Panc1 (cell line): ENCODE results near the gene PRM2. TPM values are rescaled to one million over a fixed set of nuclear protein-coding genes. Genes with fewer than 3 reads are reported as not detected.

Experiments used
- ATAC-seq: fragments of 200-7000 bp; cut with Tn5 transposase; 2 replicates; pipeline ENCODE4 v1.9.1; 2020; ENCODE audit warnings: mild to moderate bottlenecking, moderate library complexity
- BruUV-seq: library from RNA; stranded (reverse); fragments of 400-500 nt; replicated peaks from 2 replicates; lab custom pipeline; 2021; lab: Mats Ljungman, UMichigan
- CTCF ChIA-PET: fragments of 300-600 bp; sonication (Branson Sonifier 250); formaldehyde crosslinking; loops from one replicate; lab custom pipeline; 2022; ENCODE audit warnings: antibody characterized with exemption; lab: Charles Lee
- POLR2A ChIA-PET: fragments of 300-600 bp; sonication (Branson Sonifier 250); formaldehyde crosslinking; loops from one replicate; lab custom pipeline; 2022; ENCODE audit warnings: antibody characterized with exemption; lab: Charles Lee
- DNase-seq: peaks from one replicate; pipeline ENCODE4 v3.0.0-alpha.2; 2010; ENCODE audit warnings: low read depth, low spot score
- H3K27ac ChIP-seq: 2 replicates; pipeline ENCODE4 v1.5.1; 2011; ENCODE audit warnings: mild to moderate bottlenecking, low read length, inconsistent platforms
- H3K27me3 ChIP-seq: fragments of 200-500 bp; sonication (Bioruptor generic); 2 replicates; pipeline ENCODE4 v1.6.0; 2014; ENCODE audit warnings: low read length, inconsistent platforms; ENCODE audit not compliant: control insufficient read depth, insufficient read depth
- H3K36me3 ChIP-seq: fragments of 200-500 bp; sonication (Bioruptor generic); 2 replicates; pipeline ENCODE4 v1.5.1; 2014; ENCODE audit warnings: inconsistent platforms, mild to moderate bottlenecking, low read length, moderate library complexity; ENCODE audit not compliant: control insufficient read depth, insufficient read depth
- H3K4me1 ChIP-seq: 2 replicates; pipeline ENCODE4 v1.5.1; 2011; ENCODE audit warnings: inconsistent platforms, mild to moderate bottlenecking, low read length, moderate library complexity; ENCODE audit not compliant: control insufficient read depth, insufficient read depth
- H3K4me3 ChIP-seq, 2 experiments: 2 replicates each; pipeline ENCODE4 v1.5.1; 2011 to 2012; ENCODE audit warnings: low read depth in 2 of 2, low read length in 2 of 2, mild to moderate bottlenecking in 2 of 2, inconsistent platforms in 1 of 2, moderate library complexity in 1 of 2
- H3K9me3 ChIP-seq: fragments of 200-500 bp; sonication (Bioruptor generic); 2 replicates; pipeline ENCODE4 v1.5.1; 2014; ENCODE audit warnings: low read depth, mild to moderate bottlenecking, inconsistent platforms, low read length, moderate library complexity; ENCODE audit not compliant: control insufficient read depth, insufficient read depth
- POLR2AphosphoS5 ChIP-seq: IDR thresholded peaks from 2 replicates; pipeline ENCODE4 v1.6.1; 2012; ENCODE audit warnings: mild to moderate bottlenecking, low read depth, low read length, moderate library complexity
- SIN3A ChIP-seq: IDR thresholded peaks from 2 replicates; pipeline ENCODE4 v1.6.1; 2012; ENCODE audit warnings: low read depth, mild to moderate bottlenecking, low read length, moderate library complexity, borderline replicate concordance; ENCODE audit not compliant: insufficient read depth
- TCF7L2 ChIP-seq: IDR thresholded peaks from 2 replicates; pipeline ENCODE4 v1.6.1; 2011; ENCODE audit warnings: mild to moderate bottlenecking, low read depth, low read length, inconsistent platforms
- in situ Hi-C: cut with HindIII; loops from 2 replicates; pipeline ENCODE4 v1.10.0; 2016; ENCODE audit warnings: low sequenced_read_pairs, low pct_unique_long_range_greater_than_20kb
- intact Hi-C: fragments of 100-400 bp; cut with micrococcal nuclease; formaldehyde crosslinking; loops from one replicate; pipeline ENCODE4 v1.10.0; 2022; ENCODE audit not compliant: unreplicated experiment
- total RNA-seq: library from RNA; stranded (reverse); gene quantifications from one replicate; pipeline ENCODE4 v1.2.1, GENCODE V29; 2021; ENCODE audit not compliant: unreplicated experiment
- TF ChIP-seq, protein P1 (sequence below), 2 experiments: IDR thresholded peaks; 2 replicates each; pipeline ENCODE4 v1.6.1; 2011 to 2012; ENCODE audit warnings: low read depth in 2 of 2, control low read depth in 1 of 2, low read length in 1 of 2, mild to moderate bottlenecking in 1 of 2, moderate library complexity in 1 of 2; ENCODE audit not compliant: insufficient read depth in 1 of 2
- TF ChIP-seq, protein P2 (sequence below): fragments of 450-650 bp; IDR thresholded peaks from 2 replicates; pipeline ENCODE4 v1.5.1; 2017; ENCODE audit warnings: mild to moderate bottlenecking

PRM2 gene
- total RNA-seq, 1 experiment from 2014 or later, result not detected

DNA sequence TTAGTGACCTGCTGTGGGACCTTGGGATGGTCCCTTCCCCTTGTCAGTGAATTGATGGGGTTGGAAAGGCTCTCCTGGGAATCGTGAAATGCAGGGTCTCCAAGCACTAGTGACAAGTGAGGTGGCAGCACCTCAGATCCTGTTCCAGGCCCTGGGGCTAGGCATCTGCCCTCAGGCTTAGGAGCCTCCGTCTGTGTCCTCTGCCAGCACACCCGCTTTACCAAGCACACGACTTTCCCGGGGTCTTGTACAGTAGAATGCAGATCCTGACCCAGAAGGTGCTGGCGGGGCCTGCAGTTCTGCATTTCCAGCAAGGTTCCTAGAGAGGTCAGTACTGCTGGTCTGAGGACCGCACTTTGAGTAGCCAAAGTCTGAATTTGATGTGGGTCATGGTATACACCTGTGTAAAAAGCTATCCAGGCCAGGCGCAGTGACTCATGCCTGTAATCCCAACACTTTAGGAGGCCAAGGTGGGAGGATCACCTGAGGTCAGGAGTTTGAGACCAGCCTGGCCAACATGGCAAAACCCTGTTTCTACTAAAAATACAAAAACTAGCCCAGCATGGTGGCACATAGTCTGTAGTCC, 38.1 kb upstream of the PRM2 start:
- Histone ChIP-seq H3K4me3 (no peak overlapping the region), H3K27me3 (no peaks in the 10 kb centered on the region), H3K27ac (no peak overlapping the region), H3K9me3 (no peaks in the 10 kb centered on the region), H3K36me3 (no peaks in the 10 kb centered on the region), H3K4me1 (peaks cover 18% of the 10 kb centered on the region)
- ChIA-PET POLR2A (interaction anchor here (0.6 kb wide), 1 partner anchor 13 kb away, joined by 6 read pairs; no protein-coding TSS in a partner anchor), CTCF (no interaction called here)
- intact Hi-C loops (no loop called here), in situ Hi-C loops (no loop called here)
- ATAC-seq (no peak), DNase-seq (no peak)
- BruUV-seq, result no TSS peak
- TF ChIP-seq POLR2AphosphoS5, result no peak
- TF ChIP-seq TCF7L2, result no peak
- TF ChIP-seq, protein P1, sequence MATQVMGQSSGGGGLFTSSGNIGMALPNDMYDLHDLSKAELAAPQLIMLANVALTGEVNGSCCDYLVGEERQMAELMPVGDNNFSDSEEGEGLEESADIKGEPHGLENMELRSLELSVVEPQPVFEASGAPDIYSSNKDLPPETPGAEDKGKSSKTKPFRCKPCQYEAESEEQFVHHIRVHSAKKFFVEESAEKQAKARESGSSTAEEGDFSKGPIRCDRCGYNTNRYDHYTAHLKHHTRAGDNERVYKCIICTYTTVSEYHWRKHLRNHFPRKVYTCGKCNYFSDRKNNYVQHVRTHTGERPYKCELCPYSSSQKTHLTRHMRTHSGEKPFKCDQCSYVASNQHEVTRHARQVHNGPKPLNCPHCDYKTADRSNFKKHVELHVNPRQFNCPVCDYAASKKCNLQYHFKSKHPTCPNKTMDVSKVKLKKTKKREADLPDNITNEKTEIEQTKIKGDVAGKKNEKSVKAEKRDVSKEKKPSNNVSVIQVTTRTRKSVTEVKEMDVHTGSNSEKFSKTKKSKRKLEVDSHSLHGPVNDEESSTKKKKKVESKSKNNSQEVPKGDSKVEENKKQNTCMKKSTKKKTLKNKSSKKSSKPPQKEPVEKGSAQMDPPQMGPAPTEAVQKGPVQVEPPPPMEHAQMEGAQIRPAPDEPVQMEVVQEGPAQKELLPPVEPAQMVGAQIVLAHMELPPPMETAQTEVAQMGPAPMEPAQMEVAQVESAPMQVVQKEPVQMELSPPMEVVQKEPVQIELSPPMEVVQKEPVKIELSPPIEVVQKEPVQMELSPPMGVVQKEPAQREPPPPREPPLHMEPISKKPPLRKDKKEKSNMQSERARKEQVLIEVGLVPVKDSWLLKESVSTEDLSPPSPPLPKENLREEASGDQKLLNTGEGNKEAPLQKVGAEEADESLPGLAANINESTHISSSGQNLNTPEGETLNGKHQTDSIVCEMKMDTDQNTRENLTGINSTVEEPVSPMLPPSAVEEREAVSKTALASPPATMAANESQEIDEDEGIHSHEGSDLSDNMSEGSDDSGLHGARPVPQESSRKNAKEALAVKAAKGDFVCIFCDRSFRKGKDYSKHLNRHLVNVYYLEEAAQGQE (IDR thresholded peaks at IDR 0.05; ENCODE audit: insufficient read depth in 1 of 2, low read depth in 2 of 2, low read length in 1 of 2), result no peak
- TF ChIP-seq SIN3A, result no peak
- TF ChIP-seq, protein P2, sequence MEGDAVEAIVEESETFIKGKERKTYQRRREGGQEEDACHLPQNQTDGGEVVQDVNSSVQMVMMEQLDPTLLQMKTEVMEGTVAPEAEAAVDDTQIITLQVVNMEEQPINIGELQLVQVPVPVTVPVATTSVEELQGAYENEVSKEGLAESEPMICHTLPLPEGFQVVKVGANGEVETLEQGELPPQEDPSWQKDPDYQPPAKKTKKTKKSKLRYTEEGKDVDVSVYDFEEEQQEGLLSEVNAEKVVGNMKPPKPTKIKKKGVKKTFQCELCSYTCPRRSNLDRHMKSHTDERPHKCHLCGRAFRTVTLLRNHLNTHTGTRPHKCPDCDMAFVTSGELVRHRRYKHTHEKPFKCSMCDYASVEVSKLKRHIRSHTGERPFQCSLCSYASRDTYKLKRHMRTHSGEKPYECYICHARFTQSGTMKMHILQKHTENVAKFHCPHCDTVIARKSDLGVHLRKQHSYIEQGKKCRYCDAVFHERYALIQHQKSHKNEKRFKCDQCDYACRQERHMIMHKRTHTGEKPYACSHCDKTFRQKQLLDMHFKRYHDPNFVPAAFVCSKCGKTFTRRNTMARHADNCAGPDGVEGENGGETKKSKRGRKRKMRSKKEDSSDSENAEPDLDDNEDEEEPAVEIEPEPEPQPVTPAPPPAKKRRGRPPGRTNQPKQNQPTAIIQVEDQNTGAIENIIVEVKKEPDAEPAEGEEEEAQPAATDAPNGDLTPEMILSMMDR, result no peak

DNA sequence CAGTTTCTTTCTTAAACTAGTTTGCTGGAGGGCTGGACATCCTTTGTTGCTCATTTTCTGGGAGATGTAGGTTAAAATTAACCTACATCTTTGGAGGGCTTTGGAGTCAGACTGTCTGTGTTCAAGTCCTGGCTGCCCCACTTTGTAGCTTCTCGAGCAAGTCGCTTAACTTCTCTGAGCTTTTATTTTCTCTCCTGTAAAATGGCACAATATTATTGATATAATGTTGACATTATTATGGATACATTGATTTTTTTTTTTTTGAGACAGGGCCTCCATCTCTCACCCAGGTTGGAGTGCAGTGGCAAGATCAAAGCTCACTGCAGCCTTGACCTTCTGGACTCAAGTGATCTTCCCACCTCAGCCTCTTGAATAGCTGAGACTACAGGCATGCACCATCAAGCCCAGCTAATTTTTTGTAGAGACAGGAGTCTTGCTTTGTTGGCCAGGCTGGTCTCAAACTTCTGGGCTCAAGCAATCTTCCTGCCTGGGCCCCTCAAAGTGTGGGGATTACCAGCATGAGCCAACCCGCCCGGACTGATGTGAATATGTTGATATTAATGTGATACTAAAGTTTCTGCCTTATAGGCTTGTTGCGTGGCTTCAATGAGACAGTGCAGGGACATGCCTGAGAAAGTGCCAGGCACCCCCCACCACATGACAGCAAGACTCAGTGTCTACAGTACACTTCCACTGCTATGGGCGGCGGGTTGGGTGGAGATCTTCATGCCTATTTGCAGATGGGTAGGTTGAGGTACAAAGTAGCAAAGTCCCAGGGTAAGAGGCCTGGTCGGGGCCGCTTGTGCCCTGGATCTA, 37.4 kb upstream of the PRM2 start:
- Histone ChIP-seq H3K9me3 (no peaks in the 10 kb centered on the region), H3K4me1 (peaks cover 18% of the 10 kb centered on the region), H3K4me3 (no peak overlapping the region), H3K27me3 (no peaks in the 10 kb centered on the region), H3K36me3 (no peaks in the 10 kb centered on the region), H3K27ac (no peak overlapping the region)
- POLR2A ChIA-PET, result interaction anchor here (0.6 kb wide), 1 partner anchor 13 kb away, joined by 6 read pairs; no protein-coding TSS in a partner anchor
- DNase-seq, result no peak
- no peak for ATAC-seq
- BruUV-seq, result no TSS peak
- intact Hi-C loops, result no loop called here
- in situ Hi-C loops, result no loop called here
- TF ChIP-seq POLR2AphosphoS5 (no peak), SIN3A (no peak), TCF7L2 (no peak)
- TF ChIP-seq, protein P2, result no peak
- TF ChIP-seq, protein P1 (IDR thresholded peaks at IDR 0.05; ENCODE audit: insufficient read depth in 1 of 2, low read depth in 2 of 2, low read length in 1 of 2), result no peak
- CTCF ChIA-PET, result no interaction called here
